Measurements from ENCODE around the gene KIF26A.
A peak's percentile ranks its signal among the peaks of the same experiment; 100 is the strongest.

Gene KIF26A

GRCh38 chr14:104138098-104138717 is at the start of gene KIF26A:
Gene KIF26A, plus strand, starts transcription at chr14:104138587. Its CDS starts 136 bp downstream, at chr14:104138723.
- H3K27ac ChIP-seq (ENCODE audit: extremely low read depth, low read depth, low read length): peak within 1 kb of the TSS; percentile 76; the same call in 1 of the 2 replicates
- H3K4me3 ChIP-seq (ENCODE audit: low read depth, low read length): peak within 1 kb of the TSS; percentile 45
- peaks cover 7% of the 10 kb centered on the region for H3K4me1 ChIP-seq (ENCODE audit: control insufficient read depth, insufficient read depth, low read length)
- no peaks in the 10 kb centered on the region for H3K9me3 ChIP-seq (ENCODE audit: control insufficient read depth, insufficient read depth, low read depth, low read length)
- CTCF ChIA-PET: interaction anchor here (0.6 to 1.1 kb wide), 7 partner anchors 42 to 426 kb away, joined by 3 to 18 read pairs (median 4); no protein-coding TSS in a partner anchor
- POLR2A ChIA-PET: no interaction called here
- H3K36me3 ChIP-seq (ENCODE audit: control insufficient read depth in 2 of 2, insufficient read depth in 1 of 2, low read length in 2 of 2): peaks cover 0 to 13% of the 10 kb centered on the region in 2 experiments; a peak in 1 of 3 replicates
- TF ChIP-seq HOXD13 (CRISPR knock-in tag; IDR thresholded peaks at IDR 0.05; ENCODE audit: borderline replicate concordance) (no peak), ZNF837 (tag by site-specific recombination; IDR thresholded peaks at IDR 0.05) (no peak), ZSCAN30 (tag by site-specific recombination; IDR thresholded peaks at IDR 0.05) (no peak), ZNF350 (tag by site-specific recombination; IDR thresholded peaks at IDR 0.05) (no peak), ZNF704 (tag by site-specific recombination; IDR thresholded peaks at IDR 0.05) (no peak), ZNF169 (tag by site-specific recombination; IDR thresholded peaks at IDR 0.05) (no peak), ZNF791 (tag by site-specific recombination; IDR thresholded peaks at IDR 0.05) (no peak), ZNF561 (tag by site-specific recombination; IDR thresholded peaks at IDR 0.05; ENCODE audit: borderline replicate concordance) (0 out of 2 replicates have a peak, but pooled peaks have one; percentile 2), ZNF248 (tag by site-specific recombination; IDR thresholded peaks at IDR 0.05) (no peak), ZNF146 (tag by site-specific recombination; IDR thresholded peaks at IDR 0.05) (0 out of 2 replicates have a peak, but pooled peaks have one; percentile 0), ZNF366 (tag by site-specific recombination; conservative IDR thresholded peaks at IDR 0.05) (no peak), ZNF132 (tag by site-specific recombination; IDR thresholded peaks at IDR 0.05; ENCODE audit: borderline replicate concordance) (no peak), SCRT2 (tag by site-specific recombination; IDR thresholded peaks at IDR 0.05) (peak; percentile 88), SETDB1 (IDR thresholded peaks at IDR 0.05; ENCODE audit: insufficient read length, low read length) (no peak), ZNF610 (tag by site-specific recombination; IDR thresholded peaks at IDR 0.05; ENCODE audit: borderline replicate concordance) (0 out of 2 replicates have a peak, but pooled peaks have one; percentile 51), IKZF3 (tag by site-specific recombination; IDR thresholded peaks at IDR 0.05) (peak; percentile 85), ZNF311 (tag by site-specific recombination; IDR thresholded peaks at IDR 0.05; ENCODE audit: borderline replicate concordance) (no peak), ATF2 (tag by site-specific recombination; IDR thresholded peaks at IDR 0.05; ENCODE audit: low read depth) (no peak), AEBP2 (tag by site-specific recombination; IDR thresholded peaks at IDR 0.05; ENCODE audit: borderline replicate concordance) (no peak), ZNF324 (tag by site-specific recombination; IDR thresholded peaks at IDR 0.05) (peak; percentile 16; the same call in 1 of the 2 replicates), SP3 (tag by site-specific recombination; IDR thresholded peaks at IDR 0.05) (peak; percentile 92), KLF8 (tag by site-specific recombination; IDR thresholded peaks at IDR 0.05) (peak; percentile 88), SP2 (tag by site-specific recombination; IDR thresholded peaks at IDR 0.05) (peak; percentile 87), ZNF792 (tag by site-specific recombination; IDR thresholded peaks at IDR 0.05) (no peak), ZNF777 (tag by site-specific recombination; IDR thresholded peaks at IDR 0.05; ENCODE audit: borderline replicate concordance) (peak; percentile 80; the same call in 1 of the 2 replicates), ZNF155 (tag by site-specific recombination; IDR thresholded peaks at IDR 0.05) (no peak), HOXA7 (CRISPR knock-in tag; IDR thresholded peaks at IDR 0.05; ENCODE audit: borderline replicate concordance) (no peak), ZNF623 (tag by site-specific recombination; IDR thresholded peaks at IDR 0.05) (no peak), KLF10 (tag by site-specific recombination; IDR thresholded peaks at IDR 0.05) (no peak; the same call in none of the 2 replicates), HOXC10 (CRISPR knock-in tag; IDR thresholded peaks at IDR 0.05) (no peak), ZNF48 (tag by site-specific recombination; IDR thresholded peaks at IDR 0.05) (no peak), TRIM28 (IDR thresholded peaks at IDR 0.05; ENCODE audit: borderline replicate concordance, low read length) (no peak), ZNF362 (tag by site-specific recombination; IDR thresholded peaks at IDR 0.05) (no peak)

Measured in HEK293 (cell line).